ENCODE measurements around the gene PACS1. TPM values are rescaled to one million over a fixed set of nuclear protein-coding genes. Genes with fewer than 3 reads are reported as not detected.
"Not testable (repeated sequence)": the region's sequence is repeated elsewhere in the genome, so short reads cannot be mapped to it uniquely, and the experiment has no call there.

The PACS1 gene
- total RNA-seq, 2 experiments from 2014 or later = 179 to 183 TPM

DNA sequence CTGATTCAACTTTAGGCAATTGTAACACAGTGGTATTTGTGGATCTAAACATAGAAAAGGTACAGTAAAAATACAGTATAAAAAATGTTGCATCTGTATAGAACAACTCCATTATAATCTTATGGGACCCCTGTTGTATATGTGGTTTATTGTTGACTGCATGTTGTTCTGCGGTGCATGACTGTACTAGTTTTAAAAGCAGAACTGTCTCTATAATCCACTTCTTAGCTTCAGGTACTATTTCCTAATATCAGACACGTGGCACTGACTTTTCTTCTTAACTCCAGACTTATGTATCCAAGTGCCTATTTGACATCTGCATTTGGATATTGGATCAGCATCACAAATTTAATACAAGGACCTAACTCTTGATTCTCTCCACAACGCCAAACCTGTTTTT, 41.1 kb downstream of the PACS1 start:
- Histone ChIP-seq H3K4me3 (ENCODE audit: low read length) (no peak overlapping the region), H3K9me3 (ENCODE audit: control insufficient read depth in 1 of 2, insufficient read depth in 1 of 2, low read length in 2 of 2) (no peaks in the 10 kb centered on the region), H3K27me3 (ENCODE audit: control insufficient read depth in 1 of 2, insufficient read depth in 2 of 2, low read length in 2 of 2) (no peaks in the 10 kb centered on the region), H3K4me1 (ENCODE audit: insufficient read depth, low read length) (peaks cover 79% of the 10 kb centered on the region), H3K36me3 (ENCODE audit: insufficient read depth, low read length) (peaks cover 18% of the 10 kb centered on the region), H3K27ac (ENCODE audit: low read depth in 1 of 2, low read length in 2 of 2) (no peak overlapping the region)
- ChIA-PET CTCF (interaction anchor here (1.8 to 2.1 kb wide), 2 partner anchors 10 to 43 kb away, joined by 5 to 8 read pairs; no protein-coding TSS in a partner anchor), POLR2A (interaction anchor here (0.6 to 11.5 kb wide), 3 partner anchors 10 to 611 kb away, joined by 4 to 141 read pairs (median 25); no protein-coding TSS in a partner anchor)
- no peak for ATAC-seq (ENCODE audit: poor library complexity)
- Mint-ChIP-seq H3K36me3 (ENCODE audit: low read depth) (peaks cover 43% of the 10 kb centered on the region), H3K9me3 (no peaks in the 10 kb centered on the region), H3K4me3 (peak overlapping the region; percentile 27), H3K27ac (peak overlapping the region; percentile 83), H3K4me1 (ENCODE audit: low read depth) (peaks cover 91% of the 10 kb centered on the region), H3K27me3 (no peaks in the 10 kb centered on the region)
- intact Hi-C loops (cut with DNase I, micrococcal nuclease) = no loop called here
- no peak for DNase-seq
- TF ChIP-seq, protein P1, sequence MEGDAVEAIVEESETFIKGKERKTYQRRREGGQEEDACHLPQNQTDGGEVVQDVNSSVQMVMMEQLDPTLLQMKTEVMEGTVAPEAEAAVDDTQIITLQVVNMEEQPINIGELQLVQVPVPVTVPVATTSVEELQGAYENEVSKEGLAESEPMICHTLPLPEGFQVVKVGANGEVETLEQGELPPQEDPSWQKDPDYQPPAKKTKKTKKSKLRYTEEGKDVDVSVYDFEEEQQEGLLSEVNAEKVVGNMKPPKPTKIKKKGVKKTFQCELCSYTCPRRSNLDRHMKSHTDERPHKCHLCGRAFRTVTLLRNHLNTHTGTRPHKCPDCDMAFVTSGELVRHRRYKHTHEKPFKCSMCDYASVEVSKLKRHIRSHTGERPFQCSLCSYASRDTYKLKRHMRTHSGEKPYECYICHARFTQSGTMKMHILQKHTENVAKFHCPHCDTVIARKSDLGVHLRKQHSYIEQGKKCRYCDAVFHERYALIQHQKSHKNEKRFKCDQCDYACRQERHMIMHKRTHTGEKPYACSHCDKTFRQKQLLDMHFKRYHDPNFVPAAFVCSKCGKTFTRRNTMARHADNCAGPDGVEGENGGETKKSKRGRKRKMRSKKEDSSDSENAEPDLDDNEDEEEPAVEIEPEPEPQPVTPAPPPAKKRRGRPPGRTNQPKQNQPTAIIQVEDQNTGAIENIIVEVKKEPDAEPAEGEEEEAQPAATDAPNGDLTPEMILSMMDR (IDR thresholded peaks at IDR 0.05) = no peak

DNA sequence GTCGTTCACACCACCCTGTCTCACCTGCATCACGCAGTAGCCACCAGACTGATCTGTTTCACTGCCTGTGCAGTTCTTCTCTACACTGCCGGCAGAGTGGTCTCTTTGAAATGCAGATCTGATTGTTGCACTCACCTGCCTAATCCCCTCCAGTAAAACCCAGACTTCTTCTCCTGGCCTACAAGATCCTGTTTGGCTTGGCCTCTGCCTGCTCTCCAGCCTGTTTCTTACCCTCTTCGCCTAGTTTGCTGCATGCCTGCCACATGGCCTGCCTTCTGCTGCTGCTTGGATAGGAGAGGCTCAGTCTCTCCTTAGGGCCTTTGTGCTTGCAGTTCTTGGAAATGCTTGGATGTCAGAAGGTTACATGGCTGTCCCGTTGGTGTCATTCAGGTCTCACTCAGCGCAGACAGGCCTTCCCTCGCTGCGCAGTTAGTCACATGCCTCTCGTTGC, 42.0 kb downstream of the PACS1 start:
- Mint-ChIP-seq H3K4me3 (peak overlapping the region; percentile 57), H3K27me3 (no peaks in the 10 kb centered on the region), H3K36me3 (ENCODE audit: low read depth) (peaks cover 38% of the 10 kb centered on the region), H3K27ac (peak overlapping the region; percentile 83), H3K9me3 (no peaks in the 10 kb centered on the region), H3K4me1 (ENCODE audit: low read depth) (peaks cover 95% of the 10 kb centered on the region)
- CTCF ChIA-PET = no interaction called here
- TF ChIP-seq, protein P1 (IDR thresholded peaks at IDR 0.05) = no peak
- POLR2A ChIA-PET = interaction anchor here (3.6 to 11.5 kb wide), 2 partner anchors 11 to 30 kb away, joined by 25 to 141 read pairs; no protein-coding TSS in a partner anchor
- Histone ChIP-seq H3K4me3 (ENCODE audit: low read length) (no peak overlapping the region), H3K4me1 (ENCODE audit: insufficient read depth, low read length) (peaks cover 79% of the 10 kb centered on the region), H3K9me3 (ENCODE audit: control insufficient read depth in 1 of 2, insufficient read depth in 1 of 2, low read length in 2 of 2) (no peaks in the 10 kb centered on the region), H3K27me3 (ENCODE audit: control insufficient read depth in 1 of 2, insufficient read depth in 2 of 2, low read length in 2 of 2) (no peaks in the 10 kb centered on the region), H3K36me3 (ENCODE audit: insufficient read depth, low read length) (peaks cover 9% of the 10 kb centered on the region), H3K27ac (ENCODE audit: low read depth in 1 of 2, low read length in 2 of 2) (no peak overlapping the region)
- ATAC-seq (ENCODE audit: poor library complexity) = no peak
- intact Hi-C loops (cut with DNase I, micrococcal nuclease) = no loop called here
- DNase-seq = no peak

DNA sequence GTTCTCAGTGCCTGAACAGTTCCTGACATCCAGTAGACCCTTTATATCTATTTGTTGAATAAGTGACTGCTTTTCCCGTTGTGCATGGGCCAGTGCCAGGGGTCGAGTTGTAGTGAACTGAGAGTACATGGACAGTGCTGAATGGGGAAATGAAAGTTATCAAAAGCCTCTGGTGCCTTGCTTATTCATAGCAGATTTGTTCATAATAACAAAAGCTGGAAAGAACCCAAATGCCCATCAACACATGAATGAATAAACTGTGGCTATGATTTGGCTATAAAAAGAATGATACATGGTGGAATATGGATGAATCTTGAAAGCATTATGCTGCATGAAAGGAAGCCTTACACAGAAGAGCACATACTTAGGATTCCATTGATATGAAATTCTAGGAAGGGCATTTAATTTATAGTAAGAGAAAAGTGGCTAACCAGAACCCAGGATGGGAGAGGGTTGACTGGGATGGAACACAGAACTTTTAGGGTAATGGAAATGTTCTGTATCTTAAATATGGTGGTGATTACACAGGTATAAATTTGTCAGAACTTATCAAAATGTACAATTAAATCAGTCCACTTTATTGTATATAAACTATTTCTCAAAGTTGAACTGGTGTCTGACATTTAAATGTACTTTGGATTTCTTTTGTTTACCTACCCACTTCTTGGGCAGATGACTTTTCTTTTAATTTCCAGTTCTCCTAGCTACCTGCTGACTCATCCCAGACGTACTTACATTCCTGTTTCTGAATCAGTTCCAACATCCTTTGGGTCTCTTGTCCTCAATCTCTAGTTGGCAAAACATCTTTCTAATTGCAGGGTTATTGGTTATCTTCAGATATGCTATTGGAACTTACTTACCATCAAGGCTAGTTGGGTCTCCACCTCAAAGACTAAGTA, 42.8 kb downstream of the PACS1 start:
- H3K4me3 Mint-ChIP-seq = peak overlapping the region; percentile 76
- no peaks in the 10 kb centered on the region for H3K27me3 ChIP-seq (ENCODE audit: control insufficient read depth in 1 of 2, insufficient read depth in 2 of 2, low read length in 2 of 2)
- POLR2A ChIA-PET = interaction anchor here (3.6 to 11.5 kb wide), 2 partner anchors 12 to 31 kb away, joined by 25 to 141 read pairs; no protein-coding TSS in a partner anchor
- peaks cover 95% of the 10 kb centered on the region for H3K4me1 Mint-ChIP-seq (ENCODE audit: low read depth)
- DNase-seq (peak in 1 of 14 experiments; percentile 34), ATAC-seq (ENCODE audit: poor library complexity) (no peak)
- H3K9me3 ChIP-seq (ENCODE audit: control insufficient read depth in 1 of 2, insufficient read depth in 1 of 2, low read length in 2 of 2) = no peaks in the 10 kb centered on the region
- H3K36me3 Mint-ChIP-seq (ENCODE audit: low read depth) = peaks cover 30% of the 10 kb centered on the region
- intact Hi-C loops (cut with DNase I, micrococcal nuclease) = no loop called here
- peaks cover 7% of the 10 kb centered on the region for H3K36me3 ChIP-seq (ENCODE audit: insufficient read depth, low read length)
- no peaks in the 10 kb centered on the region for H3K9me3 Mint-ChIP-seq
- TF ChIP-seq, protein P1 (IDR thresholded peaks at IDR 0.05) = no peak
- peak overlapping the region; percentile 57 to 66 for H3K27ac ChIP-seq (ENCODE audit: low read depth in 1 of 2, low read length in 2 of 2)
- H3K4me3 ChIP-seq (ENCODE audit: low read length) = no peak overlapping the region
- peaks cover 79% of the 10 kb centered on the region for H3K4me1 ChIP-seq (ENCODE audit: insufficient read depth, low read length)
- no peaks in the 10 kb centered on the region for H3K27me3 Mint-ChIP-seq
- CTCF ChIA-PET = interaction anchor here (0.9 to 3.7 kb wide), 4 partner anchors 13 to 90 kb away, joined by 3 to 27 read pairs (median 4); no protein-coding TSS in a partner anchor
- H3K27ac Mint-ChIP-seq = peak overlapping the region; percentile 83

DNA sequence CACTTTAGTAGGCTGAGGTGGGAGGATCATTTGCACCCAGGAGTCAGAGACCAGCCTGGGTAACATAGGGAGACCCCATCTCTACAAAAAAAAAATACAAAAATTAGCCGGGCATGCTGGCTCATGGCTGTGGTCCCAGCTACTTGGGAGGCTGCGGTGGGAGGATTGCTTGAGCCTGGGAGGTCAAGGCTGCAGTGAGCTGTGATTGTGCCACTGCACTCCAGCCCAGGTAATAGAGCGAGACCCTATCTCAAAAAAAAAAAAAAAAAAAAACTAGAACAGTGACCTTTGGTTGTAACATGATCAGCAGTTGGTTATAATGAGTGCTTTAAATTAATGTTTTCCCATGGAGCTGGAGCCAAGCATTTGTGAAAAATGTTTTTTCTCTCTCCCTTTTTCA, 44.9 kb downstream of the PACS1 start:
- H3K36me3 Mint-ChIP-seq (ENCODE audit: low read depth) = peaks cover 11% of the 10 kb centered on the region
- peak overlapping the region; percentile 79 for H3K4me3 Mint-ChIP-seq
- peak overlapping the region; percentile 83 for H3K27ac Mint-ChIP-seq
- peaks cover 95% of the 10 kb centered on the region for H3K4me1 Mint-ChIP-seq (ENCODE audit: low read depth)
- not testable (repeated sequence) for H3K9me3 ChIP-seq (ENCODE audit: control insufficient read depth in 1 of 2, insufficient read depth in 1 of 2, low read length in 2 of 2); H3K27me3 Mint-ChIP-seq; DNase-seq; ATAC-seq (ENCODE audit: poor library complexity); H3K9me3 Mint-ChIP-seq; H3K27me3 ChIP-seq (ENCODE audit: control insufficient read depth in 1 of 2, insufficient read depth in 2 of 2, low read length in 2 of 2); H3K36me3 ChIP-seq (ENCODE audit: insufficient read depth, low read length)
- ChIA-PET CTCF (interaction anchor here (1.3 to 3.7 kb wide), 3 partner anchors 11 to 46 kb away, joined by 3 to 27 read pairs (median 16); no protein-coding TSS in a partner anchor), POLR2A (interaction anchor here (0.7 to 11.5 kb wide), 15 partner anchors 8 to 690 kb away, joined by 3 to 141 read pairs (median 6); partner anchors contain the start of genes BANF1, EIF1AD, PACS1 and SF3B2)
- Histone ChIP-seq H3K27ac (ENCODE audit: low read depth in 1 of 2, low read length in 2 of 2) (peak overlapping the region; percentile 62 to 71), H3K4me3 (ENCODE audit: low read length) (peak overlapping the region; percentile 30), H3K4me1 (ENCODE audit: insufficient read depth, low read length) (peaks cover 86% of the 10 kb centered on the region)
- intact Hi-C loops (cut with DNase I, micrococcal nuclease) = loop anchor here (1.0 to 5.0 kb wide), 4 partner anchors 11 to 43 kb away; partner anchors contain the start of gene PACS1 (in 1 of the 2)

Data from CD4-positive, alpha-beta T cell (primary cell).